Endodermal cell (in vitro differentiated cells): ENCODE results near the gene LYPD6. TPM values are rescaled to one million over a fixed set of nuclear protein-coding genes. Genes with fewer than 3 reads are reported as not detected.

ENCODE experiments used
- DNase-seq: peaks from one replicate; pipeline ENCODE4 v3.0.0-alpha.2; 2017
- H3K27ac ChIP-seq: 2 replicates; pipeline ENCODE4 v1.5.1; 2013; ENCODE audit warnings: mild to moderate bottlenecking, low read depth, low read length, moderate library complexity
- H3K27me3 ChIP-seq: 2 replicates; pipeline ENCODE4 v1.6.1; 2013; ENCODE audit warnings: mild to moderate bottlenecking, low read length, moderate library complexity; ENCODE audit not compliant: insufficient read depth, control insufficient read depth, poor library complexity, severe bottlenecking
- H3K36me3 ChIP-seq: 2 replicates; pipeline ENCODE4 v1.7.0; 2013; ENCODE audit warnings: mild to moderate bottlenecking, low read length, moderate library complexity; ENCODE audit not compliant: control insufficient read depth, insufficient read depth
- H3K4me1 ChIP-seq: one replicate; pipeline ENCODE4 v1.7.0; 2013; ENCODE audit warnings: low read length; ENCODE audit not compliant: control insufficient read depth, insufficient read depth
- H3K4me3 ChIP-seq: 2 replicates; pipeline ENCODE4 v1.5.1; 2013; ENCODE audit warnings: mild to moderate bottlenecking, low read length, moderate library complexity
- H3K9ac ChIP-seq: 2 replicates; pipeline ENCODE4 v1.6.1; 2013; ENCODE audit warnings: mild to moderate bottlenecking, low read length, moderate library complexity; ENCODE audit not compliant: poor library complexity, severe bottlenecking; ENCODE audit errors: extremely low read depth
- H3K9me3 ChIP-seq: 2 replicates; pipeline ENCODE4 v1.6.1; 2013; ENCODE audit warnings: mild to moderate bottlenecking, low read length, moderate library complexity; ENCODE audit not compliant: control insufficient read depth
- H3K27ac Mint-ChIP-seq: 2 replicates; pipeline ENCODE4 v1.8.0; 2020; ENCODE audit warnings: mixed read lengths
- H3K27me3 Mint-ChIP-seq: 2 replicates; pipeline ENCODE4 v1.8.0; 2021; ENCODE audit warnings: mild to moderate bottlenecking, mixed read lengths; ENCODE audit not compliant: insufficient read depth
- H3K36me3 Mint-ChIP-seq: 2 replicates; pipeline ENCODE4 v1.8.0; 2020; ENCODE audit warnings: low read depth, mixed read lengths
- H3K4me1 Mint-ChIP-seq: 2 replicates; pipeline ENCODE4 v1.8.0; 2020; ENCODE audit warnings: mixed read lengths
- H3K4me3 Mint-ChIP-seq: 2 replicates; pipeline ENCODE4 v1.8.0; 2020; ENCODE audit warnings: mild to moderate bottlenecking, moderate library complexity, mixed read lengths
- H3K9me3 Mint-ChIP-seq: 2 replicates; pipeline ENCODE4 v1.8.0; 2020; ENCODE audit warnings: mild to moderate bottlenecking, mixed read lengths
- whole genome bisulfite sequencing, 2 experiments: methylation state at CpG; one replicate each; pipeline versions ENCODE4 v1.1.5 to v1.1.7; 2013; ENCODE audit warnings: missing lambda C conversion rate in 2 of 2, mixed read lengths in 1 of 2; ENCODE audit not compliant: insufficient coverage in 1 of 2, insufficient read length in 1 of 2; 5-methylcytosine and 5-hydroxymethylcytosine counted together
- total RNA-seq, 2 donors: library from RNA; stranded (reverse); fragmentation: NEBNext Ultra II Directional in 1 of 2; extraction: Animal tissue kit (Norgen Biotek cat#: 25700) in 1 of 2; gene quantifications; 2 replicates in 1 of 2; 3 replicates in 1 of 2; pipeline ENCODE4 v1.2.1, GENCODE V29; 2021
- TF ChIP-seq, protein P1 (sequence below): fragments of 200-600 bp; sonication (generic); conservative IDR thresholded peaks from 2 replicates; pipeline ENCODE4 v1.5.0; 2021; ENCODE audit warnings: antibody characterized with exemption, mild to moderate bottlenecking

The LYPD6 gene
- total RNA-seq, 2 donors from 2014 or later, result 6.7 to 8.5 TPM

DNA sequence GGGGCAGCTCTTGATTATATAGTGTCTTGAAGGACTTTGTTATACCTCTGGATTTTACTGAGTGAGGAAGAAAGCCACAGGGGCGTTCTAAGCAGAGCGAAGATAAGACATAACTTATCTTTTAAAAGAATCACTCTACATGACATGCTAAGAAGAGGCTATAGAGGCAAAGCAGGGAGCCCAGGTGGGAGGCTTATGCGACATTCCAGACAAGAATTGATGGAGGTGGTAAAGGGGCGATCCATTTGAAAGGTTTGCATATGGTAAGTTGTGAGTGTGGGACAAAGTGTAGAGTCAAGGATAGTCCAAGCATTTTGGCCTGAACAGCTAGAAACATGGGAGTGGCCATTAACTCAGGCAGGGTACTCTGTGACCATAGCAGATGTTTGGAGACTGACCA lies 49.8 kb downstream of the LYPD6 start:
- Histone ChIP-seq H3K4me3 (no peak overlapping the region), H3K36me3 (no peaks in the 10 kb centered on the region), H3K4me1 (peaks cover 7% of the 10 kb centered on the region), H3K9me3 (no peaks in the 10 kb centered on the region), H3K27me3 (peaks cover 20% of the 10 kb centered on the region), H3K9ac (no peak overlapping the region), H3K27ac (no peak overlapping the region)
- Mint-ChIP-seq H3K36me3 (no peaks in the 10 kb centered on the region), H3K4me3 (no peak overlapping the region), H3K9me3 (no peaks in the 10 kb centered on the region), H3K4me1 (peaks cover 16% of the 10 kb centered on the region), H3K27me3 (no peaks in the 10 kb centered on the region), H3K27ac (no peak overlapping the region)
- peak; percentile 48 for DNase-seq
- 86 to 93% methylated on average over 2 to 3 of the region's 4 CpGs for WGBS, 2 experiments
- TF ChIP-seq, protein P1, sequence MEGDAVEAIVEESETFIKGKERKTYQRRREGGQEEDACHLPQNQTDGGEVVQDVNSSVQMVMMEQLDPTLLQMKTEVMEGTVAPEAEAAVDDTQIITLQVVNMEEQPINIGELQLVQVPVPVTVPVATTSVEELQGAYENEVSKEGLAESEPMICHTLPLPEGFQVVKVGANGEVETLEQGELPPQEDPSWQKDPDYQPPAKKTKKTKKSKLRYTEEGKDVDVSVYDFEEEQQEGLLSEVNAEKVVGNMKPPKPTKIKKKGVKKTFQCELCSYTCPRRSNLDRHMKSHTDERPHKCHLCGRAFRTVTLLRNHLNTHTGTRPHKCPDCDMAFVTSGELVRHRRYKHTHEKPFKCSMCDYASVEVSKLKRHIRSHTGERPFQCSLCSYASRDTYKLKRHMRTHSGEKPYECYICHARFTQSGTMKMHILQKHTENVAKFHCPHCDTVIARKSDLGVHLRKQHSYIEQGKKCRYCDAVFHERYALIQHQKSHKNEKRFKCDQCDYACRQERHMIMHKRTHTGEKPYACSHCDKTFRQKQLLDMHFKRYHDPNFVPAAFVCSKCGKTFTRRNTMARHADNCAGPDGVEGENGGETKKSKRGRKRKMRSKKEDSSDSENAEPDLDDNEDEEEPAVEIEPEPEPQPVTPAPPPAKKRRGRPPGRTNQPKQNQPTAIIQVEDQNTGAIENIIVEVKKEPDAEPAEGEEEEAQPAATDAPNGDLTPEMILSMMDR, result no peak

DNA sequence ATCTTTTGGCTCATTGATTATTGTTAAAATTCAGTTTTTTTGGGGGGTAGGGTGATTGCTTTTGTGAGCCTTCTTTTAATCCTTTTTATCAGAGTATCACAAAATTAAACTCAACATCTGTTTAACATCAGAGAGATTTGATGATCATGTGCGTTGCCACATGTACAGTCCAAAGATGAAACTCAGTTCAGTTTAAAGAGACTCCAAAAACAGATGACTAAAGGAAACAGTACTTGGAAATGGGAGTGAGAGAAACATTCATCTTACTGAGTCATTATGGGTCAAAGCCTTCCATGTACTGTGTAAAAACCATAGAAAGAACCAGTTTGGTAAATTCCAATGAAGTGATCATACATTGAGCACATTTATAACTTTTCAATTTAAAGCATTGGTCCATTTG lies 53.0 kb downstream of the LYPD6 start:
- Histone ChIP-seq H3K9ac (no peak overlapping the region), H3K27me3 (peaks cover 34% of the 10 kb centered on the region), H3K4me1 (no peaks in the 10 kb centered on the region), H3K36me3 (no peaks in the 10 kb centered on the region), H3K4me3 (no peak overlapping the region), H3K27ac (no peak overlapping the region), H3K9me3 (no peaks in the 10 kb centered on the region)
- no peaks in the 10 kb centered on the region for H3K36me3 Mint-ChIP-seq
- no peak overlapping the region for H3K4me3 Mint-ChIP-seq
- no peak overlapping the region for H3K27ac Mint-ChIP-seq
- H3K4me1 Mint-ChIP-seq, result peaks cover 20% of the 10 kb centered on the region
- H3K9me3 Mint-ChIP-seq, result no peaks in the 10 kb centered on the region
- 95% methylated on average over 1 of the region's 1 CpG; no CpG with 5 or more reads in 1 of the 2 experiments for WGBS, 2 experiments
- H3K27me3 Mint-ChIP-seq, result peaks cover 6% of the 10 kb centered on the region
- TF ChIP-seq, protein P1, result no peak
- DNase-seq, result no peak

DNA sequence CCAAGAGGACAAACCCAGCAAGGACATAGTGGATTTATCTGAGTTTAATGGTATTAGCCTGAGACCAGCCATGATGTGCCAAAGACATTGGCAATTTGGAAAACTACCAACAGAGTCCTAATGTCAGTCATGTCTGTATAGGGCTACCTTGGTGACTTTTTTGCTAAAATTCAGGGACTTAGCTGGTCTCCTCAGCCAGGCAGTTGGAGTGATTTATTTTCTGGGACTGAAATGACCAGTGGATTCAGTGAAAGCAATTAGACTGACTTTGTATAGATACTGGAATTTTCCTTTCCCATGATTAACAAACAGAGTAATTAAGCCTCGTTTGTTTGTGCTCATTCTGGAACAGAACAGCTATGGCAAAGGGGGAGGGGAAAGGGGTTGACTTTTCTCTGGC lies 55.0 kb downstream of the LYPD6 start:
- DNase-seq, result no peak
- Histone ChIP-seq H3K4me1 (no peaks in the 10 kb centered on the region), H3K9me3 (no peaks in the 10 kb centered on the region), H3K4me3 (no peak overlapping the region), H3K27me3 (peaks cover 28% of the 10 kb centered on the region), H3K36me3 (no peaks in the 10 kb centered on the region), H3K9ac (no peak overlapping the region), H3K27ac (no peak overlapping the region)
- peaks cover 22% of the 10 kb centered on the region for H3K4me1 Mint-ChIP-seq
- WGBS, 2 experiments, result 86 to 100% methylated on average over 1 of the region's 1 CpG
- TF ChIP-seq, protein P1, result no peak
- no peak overlapping the region for H3K27ac Mint-ChIP-seq
- H3K4me3 Mint-ChIP-seq, result no peak overlapping the region
- peaks cover 6% of the 10 kb centered on the region for H3K27me3 Mint-ChIP-seq
- H3K9me3 Mint-ChIP-seq, result no peaks in the 10 kb centered on the region
- H3K36me3 Mint-ChIP-seq, result no peaks in the 10 kb centered on the region
